K562 (cell line): Measurements from ENCODE around the gene COPB2. TPM values are rescaled to one million over a fixed set of nuclear protein-coding genes. Genes with fewer than 3 reads are reported as not detected.

ENCODE experiments used
- CHD1 ChIP-seq: fragments of 200-600 bp; sonication (generic); IDR thresholded peaks from one replicate; pipeline ENCODE4 v1.6.1; 2012; ENCODE audit warnings: mild to moderate bottlenecking, moderate library complexity, low read length, inconsistent platforms
- COPS2 ChIP-seq: fragments of 450-650 bp; conservative IDR thresholded peaks from 2 replicates; pipeline ENCODE4 v1.6.1; 2016; ENCODE audit warnings: mild to moderate bottlenecking, moderate library complexity
- FOXA1 ChIP-seq: fragments of 450-650 bp; IDR thresholded peaks from 2 replicates; pipeline ENCODE4 v1.6.1; 2016; ENCODE audit warnings: mild to moderate bottlenecking, borderline replicate concordance
- HDGF ChIP-seq: fragments of 450-650 bp; IDR thresholded peaks from 2 replicates; pipeline ENCODE4 v1.6.1; 2016
- POU5F1 ChIP-seq: fragments of 150-350 bp; IDR thresholded peaks from 2 replicates; pipeline ENCODE4 v1.6.1; 2014; ENCODE audit warnings: borderline replicate concordance, low read length, low read depth, mild to moderate bottlenecking; ENCODE audit not compliant: partially characterized antibody
- PRMT5 ChIP-seq: sonication (generic); formaldehyde crosslinking; IDR thresholded peaks from 2 replicates; pipeline ENCODE4 v1.5.0; 2020; ENCODE audit warnings: missing genetic modification reagents
- RBM14 ChIP-seq: fragments of 200-400 bp; formaldehyde crosslinking; IDR thresholded peaks from 2 replicates; pipeline ENCODE4 v1.6.1; 2018; ENCODE audit warnings: low read depth, mild to moderate bottlenecking, low read length, moderate library complexity, borderline replicate concordance; ENCODE audit not compliant: insufficient read depth
- RBM17 ChIP-seq: fragments of 200-400 bp; formaldehyde crosslinking; IDR thresholded peaks from 2 replicates; pipeline ENCODE4 v1.6.1; 2017; ENCODE audit warnings: low read depth, mild to moderate bottlenecking, low read length, borderline replicate concordance
- SNRNP70 ChIP-seq: fragments of 200-400 bp; formaldehyde crosslinking; optimal IDR thresholded peaks from 2 replicates; pipeline ENCODE3; 2017; ENCODE audit warnings: low read depth, low read length
- TGIF2 ChIP-seq: sonication (generic); formaldehyde crosslinking; IDR thresholded peaks from 2 replicates; pipeline ENCODE4 v1.8.1; 2022; ENCODE audit warnings: mild to moderate bottlenecking, missing genetic modification reagents, moderate library complexity
- ZBTB12 ChIP-seq: fragments of 250-450 bp; sonication (Bioruptor Pico); IDR thresholded peaks from 2 replicates; pipeline ENCODE4 v1.4.0; 2020
- ZBTB7A ChIP-seq: IDR thresholded peaks from 2 replicates; pipeline ENCODE4 v1.6.1; 2011; ENCODE audit warnings: low read depth, mild to moderate bottlenecking, low read length, moderate library complexity, borderline replicate concordance; ENCODE audit not compliant: control insufficient read depth
- ZNF165 ChIP-seq: fragments of 250-450 bp; sonication (Bioruptor Pico); IDR thresholded peaks from 2 replicates; pipeline ENCODE4 v1.4.0; 2020; ENCODE audit warnings: borderline replicate concordance
- ZNF232 ChIP-seq: sonication (generic); formaldehyde crosslinking; IDR thresholded peaks from 2 replicates; pipeline ENCODE4 v1.8.0; 2022; ENCODE audit warnings: mild to moderate bottlenecking, missing genetic modification reagents
- ZNF280A ChIP-seq: fragments of 450-650 bp; IDR thresholded peaks from 2 replicates; pipeline ENCODE4 v1.6.1; 2018; ENCODE audit warnings: mild to moderate bottlenecking, low read depth; ENCODE audit not compliant: partially characterized antibody
- ZNF407 ChIP-seq: fragments of 450-650 bp; IDR thresholded peaks from 2 replicates; pipeline ENCODE4 v1.6.1; 2016; ENCODE audit warnings: low read depth
- ZNF830 ChIP-seq: fragments of 250-450 bp; sonication (Bioruptor Pico); IDR thresholded peaks from 2 replicates; pipeline ENCODE4 v1.5.0; 2021; ENCODE audit warnings: mild to moderate bottlenecking
- polyA plus RNA-seq, 8 experiments: library from polyadenylated mRNA; depleted of rRNA in 4 of 8; stranded (reverse) in 5 of 8; unstranded in 3 of 8; fragments of >200 nt; fragmentation: Nextera tagmentation in 2 of 8; fragmentation: Illumina TruSeq in 1 of 8; extraction: Ambion mirVana in 2 of 8; extraction: Trizol in 1 of 8; gene quantifications; 2 replicates each; pipeline versions ENCODE4 v1.2.1 to v1.2.3, GENCODE V29; 2011 to 2014; ENCODE audit warnings: inconsistent platforms in 1 of 8, missing spikeins in 1 of 8
- total RNA-seq, 7 experiments: library from RNA; depleted of rRNA in 6 of 7; stranded (reverse); fragments of >200 nt in 6 of 7; fragmentation: Illumina TruSeq in 2 of 7; extraction: Trizol in 2 of 7; gene quantifications; 2 replicates each; pipeline versions ENCODE4 v1.2.1 to v1.2.3, GENCODE V29; 2011 to 2021; ENCODE audit warnings: low replicate concordance in 1 of 7

Gene COPB2
- total and polyA plus RNA-seq, 9 of the 15 experiments (the other 6 are each of a cell fraction or from before 2014, with no cell fraction given): 64.3 to 189 (median 130) TPM

GRCh38 chr3:139388821-139389551 lies 461 bp downstream of the COPB2 start (continued):
- TF ChIP-seq ZNF830 (0 out of 2 replicates have a peak, but pooled peaks have one; percentile 69), RBM14 (no peak), FOXA1 (no peak), POU5F1 (no peak), CHD1 (no peak), ZNF232 (CRISPR knock-in tag) (no peak), ZBTB7A (peak; percentile 53; the same call in 1 of the 2 replicates), COPS2 (no peak), PRMT5 (CRISPR knock-in tag) (no peak; the same call in 1 of the 2 replicates), TGIF2 (CRISPR knock-in tag) (0 out of 2 replicates have a peak, but pooled peaks have one; percentile 45), ZBTB12 (CRISPR knock-in tag) (no peak), ZNF407 (peak; percentile 58; the same call in 1 of the 2 replicates), ZNF165 (CRISPR knock-in tag) (no peak), ZNF280A (no peak), RBM17 (no peak), SNRNP70 (no peak), HDGF (0 out of 2 replicates have a peak, but pooled peaks have one; percentile 43)
